DND-41 (cell line): Measurements from ENCODE around the gene NYAP2.

Experiments used
- ATAC-seq: fragments of 200-7000 bp; cut with Tn5 transposase; 3 replicates; pipeline ENCODE4 v1.9.1; 2021; ENCODE audit warnings: low read depth; ENCODE audit not compliant: insufficient read depth
- DNase-seq: peaks from one replicate; pipeline ENCODE4 v3.0.0-alpha.2; 2020
- H2AFZ ChIP-seq: 2 replicates; pipeline ENCODE4 v1.6.0; 2012; ENCODE audit warnings: low read depth, low read length
- H3K27ac ChIP-seq: 2 replicates; pipeline ENCODE4 v1.5.1; 2012; ENCODE audit warnings: low read length, inconsistent platforms
- H3K27me3 ChIP-seq: fragments of 200-600 bp; sonication (generic); 2 replicates; pipeline ENCODE4 v1.6.0; 2012; ENCODE audit warnings: low read length, mild to moderate bottlenecking, inconsistent platforms; ENCODE audit not compliant: insufficient read depth, poor library complexity
- H3K36me3 ChIP-seq: 2 replicates; pipeline ENCODE4 v1.5.1; 2012; ENCODE audit warnings: low read length, inconsistent platforms; ENCODE audit not compliant: insufficient read depth
- H3K4me1 ChIP-seq: 2 replicates; pipeline ENCODE4 v1.5.1; 2012; ENCODE audit warnings: mild to moderate bottlenecking, low read length; ENCODE audit not compliant: insufficient read depth
- H3K4me2 ChIP-seq: 2 replicates; pipeline ENCODE4 v1.6.0; 2012; ENCODE audit warnings: mild to moderate bottlenecking, moderate library complexity, low read length, inconsistent platforms; ENCODE audit not compliant: insufficient read depth
- H3K4me3 ChIP-seq, 2 experiments: fragments of 200-600 bp in 1 of 2; shearing (Covaris generic) in 1 of 2; 2 replicates each; pipeline ENCODE4 v1.5.1; 2012 to 2016; ENCODE audit warnings: inconsistent platforms in 2 of 2, low read length in 2 of 2, mild to moderate bottlenecking in 2 of 2, low read depth in 1 of 2, moderate library complexity in 1 of 2
- H3K79me2 ChIP-seq: 2 replicates; pipeline ENCODE4 v1.6.0; 2012; ENCODE audit warnings: low read length, inconsistent platforms; ENCODE audit not compliant: insufficient read depth
- H3K9ac ChIP-seq: 2 replicates; pipeline ENCODE4 v1.6.0; 2012; ENCODE audit warnings: low read depth, mild to moderate bottlenecking, inconsistent platforms, low read length, moderate library complexity
- H3K9me3 ChIP-seq: 2 replicates; pipeline ENCODE4 v1.5.1; 2012; ENCODE audit warnings: low read length, moderate library complexity, mild to moderate bottlenecking, inconsistent platforms; ENCODE audit not compliant: insufficient read depth, severe bottlenecking
- H4K20me1 ChIP-seq: 2 replicates; pipeline ENCODE4 v1.6.0; 2012; ENCODE audit warnings: low read length; ENCODE audit not compliant: insufficient read depth
- CTCF ChIP-seq: IDR thresholded peaks from 2 replicates; pipeline ENCODE4 v1.5.1; 2012; ENCODE audit warnings: borderline replicate concordance, low read length, moderate library complexity, mild to moderate bottlenecking; ENCODE audit not compliant: poor library complexity, severe bottlenecking; ENCODE audit errors: extremely low read depth
- EZH2 ChIP-seq: IDR thresholded peaks from 3 replicates; pipeline ENCODE4 v1.6.1; 2012; ENCODE audit warnings: borderline replicate concordance, low read depth, mild to moderate bottlenecking, moderate library complexity, low read length, inconsistent platforms; ENCODE audit not compliant: severe bottlenecking

Gene NYAP2

DNA sequence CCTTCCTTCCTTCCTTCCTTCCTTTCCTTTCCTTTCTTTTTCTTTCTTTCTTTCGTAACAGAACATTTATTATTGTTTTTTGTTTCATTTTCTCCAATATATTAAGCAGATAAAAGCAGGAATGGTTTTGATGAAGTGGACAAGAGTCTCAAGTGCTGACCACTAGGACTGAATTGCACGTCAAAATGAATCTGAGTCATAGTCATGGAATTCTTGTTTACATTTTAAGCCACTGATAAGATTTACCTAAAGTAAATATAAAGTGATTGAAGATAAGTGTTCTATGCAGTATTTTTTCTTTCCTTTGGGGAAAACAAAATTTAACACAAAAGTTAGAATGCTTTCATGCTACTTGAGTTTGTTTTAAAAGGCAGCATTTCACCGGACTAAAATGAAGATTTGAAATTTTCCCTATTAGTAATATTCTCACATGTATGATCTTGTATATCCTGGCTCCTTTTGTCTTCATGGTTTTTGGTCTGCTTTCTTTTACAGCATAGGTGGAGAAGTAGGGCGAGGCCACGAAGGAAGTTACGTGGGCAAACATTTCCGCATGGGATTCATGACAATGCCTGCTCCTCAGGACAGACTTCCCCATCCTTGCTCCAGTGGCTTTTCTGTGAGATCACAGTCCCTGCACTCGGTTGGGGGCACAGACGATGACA, 113.5 kb downstream of the NYAP2 start:
- H3K4me3 ChIP-seq = no peak overlapping the region
- no peaks in the 10 kb centered on the region for H3K79me2 ChIP-seq
- ATAC-seq (no peak), DNase-seq (no peak)
- no peak overlapping the region for H3K27ac ChIP-seq
- H3K4me2 ChIP-seq = no peak overlapping the region
- no peaks in the 10 kb centered on the region for H4K20me1 ChIP-seq
- no peaks in the 10 kb centered on the region for H3K4me1 ChIP-seq
- H3K36me3 ChIP-seq = no peaks in the 10 kb centered on the region
- H3K27me3 ChIP-seq = no peaks in the 10 kb centered on the region
- no peak overlapping the region for H2AFZ ChIP-seq
- H3K9ac ChIP-seq = no peak overlapping the region
- no peaks in the 10 kb centered on the region for H3K9me3 ChIP-seq
- TF ChIP-seq EZH2 (no peak), CTCF (no peak)

GRCh38 chr2:225515033-225515432, 115.5 kb downstream of the NYAP2 start:
- H3K27ac ChIP-seq = no peak overlapping the region
- H3K4me1 ChIP-seq = no peaks in the 10 kb centered on the region
- no peaks in the 10 kb centered on the region for H4K20me1 ChIP-seq
- no peak overlapping the region for H2AFZ ChIP-seq
- no peaks in the 10 kb centered on the region for H3K79me2 ChIP-seq
- H3K4me2 ChIP-seq = no peak overlapping the region
- no peaks in the 10 kb centered on the region for H3K27me3 ChIP-seq
- DNase-seq = no peak
- TF ChIP-seq CTCF (no peak), EZH2 (no peak)
- no peak for ATAC-seq
- H3K9me3 ChIP-seq = no peaks in the 10 kb centered on the region
- no peaks in the 10 kb centered on the region for H3K36me3 ChIP-seq
- H3K4me3 ChIP-seq = no peak overlapping the region
- no peak overlapping the region for H3K9ac ChIP-seq

GRCh38 chr2:225526760-225527390, 127.4 kb downstream of the NYAP2 start:
- no peaks in the 10 kb centered on the region for H3K9me3 ChIP-seq
- H4K20me1 ChIP-seq = no peaks in the 10 kb centered on the region
- TF ChIP-seq EZH2 (no peak), CTCF (no peak)
- H2AFZ ChIP-seq = no peak overlapping the region
- no peak overlapping the region for H3K9ac ChIP-seq
- no peak overlapping the region for H3K4me2 ChIP-seq
- H3K36me3 ChIP-seq = no peaks in the 10 kb centered on the region
- H3K4me1 ChIP-seq = no peaks in the 10 kb centered on the region
- DNase-seq (no peak), ATAC-seq (no peak)
- H3K4me3 ChIP-seq = no peak overlapping the region
- H3K27ac ChIP-seq = no peak overlapping the region
- no peaks in the 10 kb centered on the region for H3K27me3 ChIP-seq
- H3K79me2 ChIP-seq = no peaks in the 10 kb centered on the region
